ENCODE results near the gene NEMP2. TPM values are rescaled to one million over a fixed set of nuclear protein-coding genes. Genes with fewer than 3 reads are reported as not detected.

Gene NEMP2
- total and polyA plus RNA-seq, 2 donors from 2014 or later, result 2.3 to 5.2 TPM

DNA sequence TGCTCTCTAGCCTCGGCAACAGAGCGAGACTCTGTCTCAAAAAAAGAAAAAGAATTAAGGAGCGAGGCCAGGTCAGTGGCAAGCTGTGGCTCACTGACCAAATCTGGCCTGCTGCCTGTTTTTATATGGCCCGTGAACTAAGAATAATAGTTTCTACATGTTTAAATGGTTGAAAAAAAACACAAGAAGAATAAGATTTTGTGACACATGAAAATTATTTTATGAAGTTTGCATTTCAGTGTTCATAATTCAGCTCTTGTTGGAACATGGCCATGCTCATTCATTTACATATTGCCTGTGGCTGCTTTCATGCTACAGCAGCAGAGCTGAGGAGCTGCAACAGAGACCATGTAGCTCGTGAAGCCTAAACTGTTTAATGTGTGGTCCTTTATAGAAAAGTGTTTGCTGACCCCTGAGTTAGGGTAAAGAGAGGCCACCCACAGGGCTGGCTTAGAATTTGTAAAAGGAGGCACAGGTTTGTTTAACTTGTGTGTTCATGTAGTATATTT lies 66.9 kb downstream of the NEMP2 start:
- Histone ChIP-seq H3K4me3 (ENCODE audit: low read length in 3 of 3) (no peak overlapping the region), H3K27ac (ENCODE audit: low read depth in 2 of 2, low read length in 2 of 2) (peak overlapping the region; percentile 18 to 60), H3K27me3 (ENCODE audit: control insufficient read depth, insufficient read depth, low read length) (no peaks in the 10 kb centered on the region), H3K36me3 (ENCODE audit: control insufficient read depth in 2 of 3, insufficient read depth in 3 of 3, low read length in 3 of 3) (no peaks in the 10 kb centered on the region), H3K4me1 (ENCODE audit: control insufficient read depth in 2 of 3, insufficient read depth in 2 of 3, low read depth in 1 of 3, low read length in 3 of 3) (peaks cover 0 to 17% (median 11%) of the 10 kb centered on the region in 3 donors), H3K9ac (ENCODE audit: low read length in 3 of 3) (peak overlapping the region in 1 of 3 donors; percentile 41), H3K9me3 (ENCODE audit: control insufficient read depth in 2 of 3, insufficient read depth in 1 of 3, low read length in 3 of 3) (no peaks in the 10 kb centered on the region)
- no peak for FAIRE-seq
- intact Hi-C loops (cut with DNase I), result no loop called here
- TF ChIP-seq, protein P1, sequence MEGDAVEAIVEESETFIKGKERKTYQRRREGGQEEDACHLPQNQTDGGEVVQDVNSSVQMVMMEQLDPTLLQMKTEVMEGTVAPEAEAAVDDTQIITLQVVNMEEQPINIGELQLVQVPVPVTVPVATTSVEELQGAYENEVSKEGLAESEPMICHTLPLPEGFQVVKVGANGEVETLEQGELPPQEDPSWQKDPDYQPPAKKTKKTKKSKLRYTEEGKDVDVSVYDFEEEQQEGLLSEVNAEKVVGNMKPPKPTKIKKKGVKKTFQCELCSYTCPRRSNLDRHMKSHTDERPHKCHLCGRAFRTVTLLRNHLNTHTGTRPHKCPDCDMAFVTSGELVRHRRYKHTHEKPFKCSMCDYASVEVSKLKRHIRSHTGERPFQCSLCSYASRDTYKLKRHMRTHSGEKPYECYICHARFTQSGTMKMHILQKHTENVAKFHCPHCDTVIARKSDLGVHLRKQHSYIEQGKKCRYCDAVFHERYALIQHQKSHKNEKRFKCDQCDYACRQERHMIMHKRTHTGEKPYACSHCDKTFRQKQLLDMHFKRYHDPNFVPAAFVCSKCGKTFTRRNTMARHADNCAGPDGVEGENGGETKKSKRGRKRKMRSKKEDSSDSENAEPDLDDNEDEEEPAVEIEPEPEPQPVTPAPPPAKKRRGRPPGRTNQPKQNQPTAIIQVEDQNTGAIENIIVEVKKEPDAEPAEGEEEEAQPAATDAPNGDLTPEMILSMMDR (IDR thresholded peaks at IDR 0.05; ENCODE audit: borderline replicate concordance, extremely low read depth, insufficient read depth), result no peak
- peak in 3 of 5 donors; percentile 35 to 82 (median 76) for DNase-seq

- TF ChIP-seq, protein P1 (IDR thresholded peaks at IDR 0.05; ENCODE audit: borderline replicate concordance, extremely low read depth, insufficient read depth), result no peak
- intact Hi-C loops (cut with DNase I), result no loop called here
- no peaks in the 10 kb centered on the region for H3K36me3 ChIP-seq (ENCODE audit: control insufficient read depth in 2 of 3, insufficient read depth in 3 of 3, low read length in 3 of 3)
- peaks cover 0 to 17% (median 11%) of the 10 kb centered on the region in 3 donors for H3K4me1 ChIP-seq (ENCODE audit: control insufficient read depth in 2 of 3, insufficient read depth in 2 of 3, low read depth in 1 of 3, low read length in 3 of 3)
- FAIRE-seq (no peak), DNase-seq (peak in 3 of 5 donors; percentile 13 to 38 (median 37))
- no peak overlapping the region for H3K9ac ChIP-seq (ENCODE audit: low read length in 3 of 3)
- H3K27ac ChIP-seq (ENCODE audit: low read depth in 2 of 2, low read length in 2 of 2), result peak overlapping the region; percentile 18 to 41
- H3K4me3 ChIP-seq (ENCODE audit: low read length in 3 of 3), result no peak overlapping the region
- H3K9me3 ChIP-seq (ENCODE audit: control insufficient read depth in 2 of 3, insufficient read depth in 1 of 3, low read length in 3 of 3), result no peaks in the 10 kb centered on the region
- no peaks in the 10 kb centered on the region for H3K27me3 ChIP-seq (ENCODE audit: control insufficient read depth, insufficient read depth, low read length)
Measured at GRCh38 chr2:190466819-190467446, 67.6 kb downstream of the NEMP2 start.

- no peaks in the 10 kb centered on the region for H3K36me3 ChIP-seq (ENCODE audit: control insufficient read depth in 2 of 3, insufficient read depth in 3 of 3, low read length in 3 of 3)
- TF ChIP-seq, protein P1 (IDR thresholded peaks at IDR 0.05; ENCODE audit: borderline replicate concordance, extremely low read depth, insufficient read depth), result no peak
- intact Hi-C loops (cut with DNase I), result no loop called here
- no peak overlapping the region for H3K27ac ChIP-seq (ENCODE audit: low read depth in 2 of 2, low read length in 2 of 2)
- no peak overlapping the region for H3K4me3 ChIP-seq (ENCODE audit: low read length in 3 of 3)
- no peak for DNase-seq
- no peak overlapping the region for H3K9ac ChIP-seq (ENCODE audit: low read length in 3 of 3)
- no peaks in the 10 kb centered on the region for H3K9me3 ChIP-seq (ENCODE audit: control insufficient read depth in 2 of 3, insufficient read depth in 1 of 3, low read length in 3 of 3)
- FAIRE-seq, result no peak
- H3K4me1 ChIP-seq (ENCODE audit: control insufficient read depth in 2 of 3, insufficient read depth in 2 of 3, low read depth in 1 of 3, low read length in 3 of 3), result peaks cover 0 to 17% (median 11%) of the 10 kb centered on the region in 3 donors
- no peaks in the 10 kb centered on the region for H3K27me3 ChIP-seq (ENCODE audit: control insufficient read depth, insufficient read depth, low read length)
Measured at GRCh38 chr2:190465060-190465459, 69.5 kb downstream of the NEMP2 start.

Measured in kidney (tissue), 14 donors.